Activated CD4-positive, alpha-beta T cell treated with anti-CD3 and anti-CD28 coated beads, Interleukin-2, amount 10 ng/mL, durations not matched to agents 7 days and 5 days (primary cell): Measurements from ENCODE around the gene COMMD10. TPM values are rescaled to one million over a fixed set of nuclear protein-coding genes. Genes with fewer than 3 reads are reported as not detected.
A peak's percentile ranks its signal among the peaks of the same experiment; 100 is the strongest.

Experiments used
- CTCF ChIA-PET: fragments of 350-600 bp; sonication (Branson Sonifier 250); formaldehyde crosslinking; loops from one replicate; lab custom pipeline; 2021; ENCODE audit warnings: antibody characterized with exemption; lab: Charles Lee
- POLR2A ChIA-PET: fragments of 350-600 bp; sonication (Branson Sonifier 250); formaldehyde crosslinking; loops from one replicate; lab custom pipeline; 2021; ENCODE audit warnings: antibody characterized with exemption; lab: Charles Lee
- DNase-seq: peaks from one replicate; pipeline ENCODE4 v3.0.0-alpha.2; 2020
- H3K27ac Mint-ChIP-seq: one replicate; pipeline ENCODE4 v1.8.0; 2021; ENCODE audit warnings: mild to moderate bottlenecking, moderate library complexity, mixed read lengths
- H3K27me3 Mint-ChIP-seq: one replicate; pipeline ENCODE4 v1.8.0; 2021; ENCODE audit warnings: mixed read lengths
- H3K36me3 Mint-ChIP-seq: one replicate; pipeline ENCODE4 v1.8.0; 2021; ENCODE audit warnings: low read depth, mixed read lengths
- H3K4me1 Mint-ChIP-seq: one replicate; pipeline ENCODE4 v1.8.0; 2021; ENCODE audit warnings: mixed read lengths
- H3K4me3 Mint-ChIP-seq: one replicate; pipeline ENCODE4 v1.8.0; 2021; ENCODE audit warnings: mild to moderate bottlenecking, moderate library complexity, mixed read lengths
- H3K9me3 Mint-ChIP-seq: one replicate; pipeline ENCODE4 v1.8.0; 2021; ENCODE audit warnings: mixed read lengths
- total RNA-seq, 2 experiments: library from RNA; stranded (reverse); gene quantifications; one replicate each; pipeline ENCODE4 v1.2.3, GENCODE V29; 2021

The COMMD10 gene
- total RNA-seq, 2 experiments from 2014 or later: 24.8 to 27.3 TPM

GRCh38 chr5:116130471-116130870 is 45.6 kb downstream of the COMMD10 start:
- no peaks in the 10 kb centered on the region for H3K27me3 Mint-ChIP-seq
- H3K36me3 Mint-ChIP-seq: peaks cover 6% of the 10 kb centered on the region
- peaks cover 6% of the 10 kb centered on the region for H3K9me3 Mint-ChIP-seq
- H3K4me3 Mint-ChIP-seq: no peak overlapping the region
- no peak overlapping the region for H3K27ac Mint-ChIP-seq
- no peak for DNase-seq
- CTCF ChIA-PET: no interaction called here
- POLR2A ChIA-PET: no interaction called here
- H3K4me1 Mint-ChIP-seq: peaks cover 6% of the 10 kb centered on the region

GRCh38 chr5:116130976-116131375 is 46.2 kb downstream of the COMMD10 start:
- DNase-seq: no peak
- ChIA-PET CTCF (no interaction called here), POLR2A (no interaction called here)
- Mint-ChIP-seq H3K9me3 (peaks cover 2% of the 10 kb centered on the region), H3K27ac (no peak overlapping the region), H3K27me3 (no peaks in the 10 kb centered on the region), H3K4me3 (no peak overlapping the region), H3K36me3 (peaks cover 2% of the 10 kb centered on the region), H3K4me1 (peaks cover 6% of the 10 kb centered on the region)

- ChIA-PET CTCF (no interaction called here), POLR2A (no interaction called here)
- Mint-ChIP-seq H3K9me3 (no peaks in the 10 kb centered on the region), H3K36me3 (peaks cover 1% of the 10 kb centered on the region), H3K4me3 (no peak overlapping the region), H3K4me1 (peaks cover 12% of the 10 kb centered on the region), H3K27me3 (no peaks in the 10 kb centered on the region), H3K27ac (no peak overlapping the region)
- no peak for DNase-seq
Observed at GRCh38 chr5:116133281-116133680, 48.5 kb downstream of the COMMD10 start.

GRCh38 chr5:116135344-116135743 is 50.5 kb downstream of the COMMD10 start:
- no peaks in the 10 kb centered on the region for H3K9me3 Mint-ChIP-seq
- no peak overlapping the region for H3K27ac Mint-ChIP-seq
- peak; percentile 42 for DNase-seq
- H3K4me1 Mint-ChIP-seq: peaks cover 12% of the 10 kb centered on the region
- ChIA-PET CTCF (no interaction called here), POLR2A (no interaction called here)
- H3K36me3 Mint-ChIP-seq: peaks cover 1% of the 10 kb centered on the region
- no peaks in the 10 kb centered on the region for H3K27me3 Mint-ChIP-seq
- H3K4me3 Mint-ChIP-seq: no peak overlapping the region

GRCh38 chr5:116137544-116138378 is 52.9 kb downstream of the COMMD10 start:
- Mint-ChIP-seq H3K27ac (no peak overlapping the region), H3K4me1 (peaks cover 12% of the 10 kb centered on the region), H3K36me3 (peaks cover 1% of the 10 kb centered on the region), H3K9me3 (no peaks in the 10 kb centered on the region), H3K4me3 (no peak overlapping the region), H3K27me3 (no peaks in the 10 kb centered on the region)
- POLR2A ChIA-PET: no interaction called here
- peak; percentile 23 for DNase-seq
- CTCF ChIA-PET: interaction anchor here (0.7 to 1.0 kb wide), 2 partner anchors 16 to 817 kb away, joined by 3 read pairs; no protein-coding TSS in a partner anchor

- no peak for DNase-seq
- Mint-ChIP-seq H3K9me3 (peaks cover 3% of the 10 kb centered on the region), H3K27me3 (no peaks in the 10 kb centered on the region), H3K27ac (no peak overlapping the region), H3K4me1 (peaks cover 3% of the 10 kb centered on the region), H3K4me3 (no peak overlapping the region), H3K36me3 (peaks cover 2% of the 10 kb centered on the region)
- CTCF ChIA-PET: no interaction called here
- POLR2A ChIA-PET: no interaction called here
Observed at GRCh38 chr5:116142495-116142894, 57.7 kb downstream of the COMMD10 start.

GRCh38 chr5:116144103-116144502 is 59.3 kb downstream of the COMMD10 start:
- ChIA-PET POLR2A (no interaction called here), CTCF (no interaction called here)
- Mint-ChIP-seq H3K9me3 (peaks cover 3% of the 10 kb centered on the region), H3K27ac (no peak overlapping the region), H3K36me3 (peaks cover 2% of the 10 kb centered on the region), H3K4me1 (no peaks in the 10 kb centered on the region), H3K4me3 (no peak overlapping the region), H3K27me3 (no peaks in the 10 kb centered on the region)
- no peak for DNase-seq

- Mint-ChIP-seq H3K4me3 (no peak overlapping the region), H3K27me3 (no peaks in the 10 kb centered on the region), H3K27ac (no peak overlapping the region), H3K4me1 (no peaks in the 10 kb centered on the region), H3K9me3 (peaks cover 3% of the 10 kb centered on the region), H3K36me3 (peaks cover 2% of the 10 kb centered on the region)
- POLR2A ChIA-PET: no interaction called here
- no peak for DNase-seq
- CTCF ChIA-PET: no interaction called here
Observed at GRCh38 chr5:116144991-116145390, 60.2 kb downstream of the COMMD10 start.

GRCh38 chr5:116145416-116145815 is 60.6 kb downstream of the COMMD10 start:
- peaks cover 3% of the 10 kb centered on the region for H3K9me3 Mint-ChIP-seq
- H3K36me3 Mint-ChIP-seq: peaks cover 2% of the 10 kb centered on the region
- no peak overlapping the region for H3K4me3 Mint-ChIP-seq
- H3K27ac Mint-ChIP-seq: no peak overlapping the region
- no peak for DNase-seq
- POLR2A ChIA-PET: no interaction called here
- CTCF ChIA-PET: no interaction called here
- H3K27me3 Mint-ChIP-seq: no peaks in the 10 kb centered on the region
- H3K4me1 Mint-ChIP-seq: no peaks in the 10 kb centered on the region

- CTCF ChIA-PET: no interaction called here
- no peak overlapping the region for H3K4me3 Mint-ChIP-seq
- no peaks in the 10 kb centered on the region for H3K4me1 Mint-ChIP-seq
- DNase-seq: no peak
- POLR2A ChIA-PET: no interaction called here
- H3K36me3 Mint-ChIP-seq: peaks cover under 1% of the 10 kb centered on the region
- H3K27ac Mint-ChIP-seq: no peak overlapping the region
- no peaks in the 10 kb centered on the region for H3K27me3 Mint-ChIP-seq
- H3K9me3 Mint-ChIP-seq: peaks cover under 1% of the 10 kb centered on the region
Observed at GRCh38 chr5:116152169-116152568, 67.3 kb downstream of the COMMD10 start.

GRCh38 chr5:116153687-116154174 is 68.9 kb downstream of the COMMD10 start:
- ChIA-PET POLR2A (no interaction called here), CTCF (interaction anchor here (0.6 to 1.1 kb wide), 2 partner anchors 14 to 17 kb away, joined by 3 read pairs; no protein-coding TSS in a partner anchor)
- H3K9me3 Mint-ChIP-seq: no peaks in the 10 kb centered on the region
- no peaks in the 10 kb centered on the region for H3K36me3 Mint-ChIP-seq
- no peaks in the 10 kb centered on the region for H3K4me1 Mint-ChIP-seq
- no peak overlapping the region for H3K4me3 Mint-ChIP-seq
- no peaks in the 10 kb centered on the region for H3K27me3 Mint-ChIP-seq
- H3K27ac Mint-ChIP-seq: no peak overlapping the region
- no peak for DNase-seq

- no peaks in the 10 kb centered on the region for H3K9me3 Mint-ChIP-seq
- no peak overlapping the region for H3K4me3 Mint-ChIP-seq
- CTCF ChIA-PET: interaction anchor here (1.1 kb wide), 1 partner anchor 17 kb away, joined by 3 read pairs; no protein-coding TSS in a partner anchor
- H3K4me1 Mint-ChIP-seq: no peaks in the 10 kb centered on the region
- peaks cover 1% of the 10 kb centered on the region for H3K36me3 Mint-ChIP-seq
- H3K27me3 Mint-ChIP-seq: no peaks in the 10 kb centered on the region
- no peak for DNase-seq
- H3K27ac Mint-ChIP-seq: no peak overlapping the region
- POLR2A ChIA-PET: no interaction called here
Observed at GRCh38 chr5:116154252-116154651, 69.4 kb downstream of the COMMD10 start.

- Mint-ChIP-seq H3K36me3 (peaks cover 2% of the 10 kb centered on the region), H3K9me3 (no peaks in the 10 kb centered on the region), H3K4me1 (no peaks in the 10 kb centered on the region), H3K4me3 (no peak overlapping the region), H3K27me3 (no peaks in the 10 kb centered on the region), H3K27ac (no peak overlapping the region)
- ChIA-PET POLR2A (no interaction called here), CTCF (interaction anchor here (0.7 kb wide), 1 partner anchor 935 kb away, joined by 3 read pairs; no protein-coding TSS in a partner anchor)
- no peak for DNase-seq
Observed at GRCh38 chr5:116154931-116155330, 70.1 kb downstream of the COMMD10 start.
